ENCODE results near the gene COQ2. TPM values are rescaled to one million over a fixed set of nuclear protein-coding genes. Genes with fewer than 3 reads are reported as not detected.

The COQ2 gene
- total and polyA plus RNA-seq, 2 experiments from 2014 or later, result 21.1 to 25.3 TPM

DNA sequence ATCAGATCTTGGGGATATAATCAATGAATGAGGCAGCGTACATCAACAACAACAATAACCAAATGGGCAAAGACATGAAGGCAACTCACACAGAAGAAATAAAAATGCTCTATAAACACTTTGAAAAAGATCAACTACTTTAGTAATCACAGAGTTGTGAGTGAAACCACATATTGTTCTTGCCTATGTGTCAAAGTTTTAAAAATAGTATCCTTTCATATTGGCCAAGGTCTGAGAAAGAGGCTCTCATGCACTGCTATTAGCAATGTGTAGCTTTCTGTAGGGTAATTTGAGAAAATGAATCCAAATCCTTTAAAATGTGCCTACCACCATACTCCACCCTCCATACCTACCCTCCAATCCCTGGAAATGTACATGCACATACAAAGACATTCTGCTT lies 25.0 kb downstream of the COQ2 start (continued):
- TF ChIP-seq, protein P1, sequence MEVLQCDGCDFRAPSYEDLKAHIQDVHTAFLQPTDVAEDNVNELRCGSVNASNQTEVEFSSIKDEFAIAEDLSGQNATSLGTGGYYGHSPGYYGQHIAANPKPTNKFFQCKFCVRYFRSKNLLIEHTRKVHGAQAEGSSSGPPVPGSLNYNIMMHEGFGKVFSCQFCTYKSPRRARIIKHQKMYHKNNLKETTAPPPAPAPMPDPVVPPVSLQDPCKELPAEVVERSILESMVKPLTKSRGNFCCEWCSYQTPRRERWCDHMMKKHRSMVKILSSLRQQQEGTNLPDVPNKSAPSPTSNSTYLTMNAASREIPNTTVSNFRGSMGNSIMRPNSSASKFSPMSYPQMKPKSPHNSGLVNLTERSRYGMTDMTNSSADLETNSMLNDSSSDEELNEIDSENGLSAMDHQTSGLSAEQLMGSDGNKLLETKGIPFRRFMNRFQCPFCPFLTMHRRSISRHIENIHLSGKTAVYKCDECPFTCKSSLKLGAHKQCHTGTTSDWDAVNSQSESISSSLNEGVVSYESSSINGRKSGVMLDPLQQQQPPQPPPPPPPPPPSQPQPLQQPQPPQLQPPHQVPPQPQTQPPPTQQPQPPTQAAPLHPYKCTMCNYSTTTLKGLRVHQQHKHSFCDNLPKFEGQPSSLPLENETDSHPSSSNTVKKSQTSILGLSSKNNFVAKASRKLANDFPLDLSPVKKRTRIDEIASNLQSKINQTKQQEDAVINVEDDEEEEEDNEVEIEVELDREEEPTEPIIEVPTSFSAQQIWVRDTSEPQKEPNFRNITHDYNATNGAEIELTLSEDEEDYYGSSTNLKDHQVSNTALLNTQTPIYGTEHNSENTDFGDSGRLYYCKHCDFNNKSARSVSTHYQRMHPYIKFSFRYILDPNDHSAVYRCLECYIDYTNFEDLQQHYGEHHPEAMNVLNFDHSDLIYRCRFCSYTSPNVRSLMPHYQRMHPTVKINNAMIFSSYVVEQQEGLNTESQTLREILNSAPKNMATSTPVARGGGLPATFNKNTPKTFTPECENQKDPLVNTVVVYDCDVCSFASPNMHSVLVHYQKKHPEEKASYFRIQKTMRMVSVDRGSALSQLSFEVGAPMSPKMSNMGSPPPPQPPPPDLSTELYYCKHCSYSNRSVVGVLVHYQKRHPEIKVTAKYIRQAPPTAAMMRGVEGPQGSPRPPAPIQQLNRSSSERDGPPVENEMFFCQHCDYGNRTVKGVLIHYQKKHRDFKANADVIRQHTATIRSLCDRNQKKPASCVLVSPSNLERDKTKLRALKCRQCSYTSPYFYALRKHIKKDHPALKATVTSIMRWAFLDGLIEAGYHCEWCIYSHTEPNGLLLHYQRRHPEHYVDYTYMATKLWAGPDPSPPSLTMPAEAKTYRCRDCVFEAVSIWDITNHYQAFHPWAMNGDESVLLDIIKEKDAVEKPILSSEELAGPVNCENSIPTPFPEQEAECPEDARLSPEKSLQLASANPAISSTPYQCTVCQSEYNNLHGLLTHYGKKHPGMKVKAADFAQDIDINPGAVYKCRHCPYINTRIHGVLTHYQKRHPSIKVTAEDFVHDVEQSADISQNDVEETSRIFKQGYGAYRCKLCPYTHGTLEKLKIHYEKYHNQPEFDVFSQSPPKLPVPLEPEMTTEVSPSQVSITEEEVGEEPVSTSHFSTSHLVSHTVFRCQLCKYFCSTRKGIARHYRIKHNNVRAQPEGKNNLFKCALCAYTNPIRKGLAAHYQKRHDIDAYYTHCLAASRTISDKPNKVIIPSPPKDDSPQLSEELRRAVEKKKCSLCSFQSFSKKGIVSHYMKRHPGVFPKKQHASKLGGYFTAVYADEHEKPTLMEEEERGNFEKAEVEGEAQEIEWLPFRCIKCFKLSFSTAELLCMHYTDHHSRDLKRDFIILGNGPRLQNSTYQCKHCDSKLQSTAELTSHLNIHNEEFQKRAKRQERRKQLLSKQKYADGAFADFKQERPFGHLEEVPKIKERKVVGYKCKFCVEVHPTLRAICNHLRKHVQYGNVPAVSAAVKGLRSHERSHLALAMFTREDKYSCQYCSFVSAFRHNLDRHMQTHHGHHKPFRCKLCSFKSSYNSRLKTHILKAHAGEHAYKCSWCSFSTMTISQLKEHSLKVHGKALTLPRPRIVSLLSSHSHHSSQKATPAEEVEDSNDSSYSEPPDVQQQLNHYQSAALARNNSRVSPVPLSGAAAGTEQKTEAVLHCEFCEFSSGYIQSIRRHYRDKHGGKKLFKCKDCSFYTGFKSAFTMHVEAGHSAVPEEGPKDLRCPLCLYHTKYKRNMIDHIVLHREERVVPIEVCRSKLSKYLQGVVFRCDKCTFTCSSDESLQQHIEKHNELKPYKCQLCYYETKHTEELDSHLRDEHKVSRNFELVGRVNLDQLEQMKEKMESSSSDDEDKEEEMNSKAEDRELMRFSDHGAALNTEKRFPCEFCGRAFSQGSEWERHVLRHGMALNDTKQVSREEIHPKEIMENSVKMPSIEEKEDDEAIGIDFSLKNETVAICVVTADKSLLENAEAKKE (CRISPR knock-in tag; IDR thresholded peaks at IDR 0.05), result no peak
- TF ChIP-seq ZNF331 (CRISPR knock-in tag; IDR thresholded peaks at IDR 0.05; ENCODE audit: low read depth) (no peak), NANOG (IDR thresholded peaks at IDR 0.05; ENCODE audit: borderline replicate concordance) (no peak), EZH2phosphoT487 (IDR thresholded peaks at IDR 0.05; ENCODE audit: unreplicated experiment) (no peak), STAT1 (IDR thresholded peaks at IDR 0.05; ENCODE audit: unreplicated experiment) (no peak)
- TF ChIP-seq, protein P2, sequence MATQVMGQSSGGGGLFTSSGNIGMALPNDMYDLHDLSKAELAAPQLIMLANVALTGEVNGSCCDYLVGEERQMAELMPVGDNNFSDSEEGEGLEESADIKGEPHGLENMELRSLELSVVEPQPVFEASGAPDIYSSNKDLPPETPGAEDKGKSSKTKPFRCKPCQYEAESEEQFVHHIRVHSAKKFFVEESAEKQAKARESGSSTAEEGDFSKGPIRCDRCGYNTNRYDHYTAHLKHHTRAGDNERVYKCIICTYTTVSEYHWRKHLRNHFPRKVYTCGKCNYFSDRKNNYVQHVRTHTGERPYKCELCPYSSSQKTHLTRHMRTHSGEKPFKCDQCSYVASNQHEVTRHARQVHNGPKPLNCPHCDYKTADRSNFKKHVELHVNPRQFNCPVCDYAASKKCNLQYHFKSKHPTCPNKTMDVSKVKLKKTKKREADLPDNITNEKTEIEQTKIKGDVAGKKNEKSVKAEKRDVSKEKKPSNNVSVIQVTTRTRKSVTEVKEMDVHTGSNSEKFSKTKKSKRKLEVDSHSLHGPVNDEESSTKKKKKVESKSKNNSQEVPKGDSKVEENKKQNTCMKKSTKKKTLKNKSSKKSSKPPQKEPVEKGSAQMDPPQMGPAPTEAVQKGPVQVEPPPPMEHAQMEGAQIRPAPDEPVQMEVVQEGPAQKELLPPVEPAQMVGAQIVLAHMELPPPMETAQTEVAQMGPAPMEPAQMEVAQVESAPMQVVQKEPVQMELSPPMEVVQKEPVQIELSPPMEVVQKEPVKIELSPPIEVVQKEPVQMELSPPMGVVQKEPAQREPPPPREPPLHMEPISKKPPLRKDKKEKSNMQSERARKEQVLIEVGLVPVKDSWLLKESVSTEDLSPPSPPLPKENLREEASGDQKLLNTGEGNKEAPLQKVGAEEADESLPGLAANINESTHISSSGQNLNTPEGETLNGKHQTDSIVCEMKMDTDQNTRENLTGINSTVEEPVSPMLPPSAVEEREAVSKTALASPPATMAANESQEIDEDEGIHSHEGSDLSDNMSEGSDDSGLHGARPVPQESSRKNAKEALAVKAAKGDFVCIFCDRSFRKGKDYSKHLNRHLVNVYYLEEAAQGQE (IDR thresholded peaks at IDR 0.05; ENCODE audit: unreplicated experiment), result no peak
- TF ChIP-seq, protein P3, sequence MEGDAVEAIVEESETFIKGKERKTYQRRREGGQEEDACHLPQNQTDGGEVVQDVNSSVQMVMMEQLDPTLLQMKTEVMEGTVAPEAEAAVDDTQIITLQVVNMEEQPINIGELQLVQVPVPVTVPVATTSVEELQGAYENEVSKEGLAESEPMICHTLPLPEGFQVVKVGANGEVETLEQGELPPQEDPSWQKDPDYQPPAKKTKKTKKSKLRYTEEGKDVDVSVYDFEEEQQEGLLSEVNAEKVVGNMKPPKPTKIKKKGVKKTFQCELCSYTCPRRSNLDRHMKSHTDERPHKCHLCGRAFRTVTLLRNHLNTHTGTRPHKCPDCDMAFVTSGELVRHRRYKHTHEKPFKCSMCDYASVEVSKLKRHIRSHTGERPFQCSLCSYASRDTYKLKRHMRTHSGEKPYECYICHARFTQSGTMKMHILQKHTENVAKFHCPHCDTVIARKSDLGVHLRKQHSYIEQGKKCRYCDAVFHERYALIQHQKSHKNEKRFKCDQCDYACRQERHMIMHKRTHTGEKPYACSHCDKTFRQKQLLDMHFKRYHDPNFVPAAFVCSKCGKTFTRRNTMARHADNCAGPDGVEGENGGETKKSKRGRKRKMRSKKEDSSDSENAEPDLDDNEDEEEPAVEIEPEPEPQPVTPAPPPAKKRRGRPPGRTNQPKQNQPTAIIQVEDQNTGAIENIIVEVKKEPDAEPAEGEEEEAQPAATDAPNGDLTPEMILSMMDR (conservative IDR thresholded peaks at IDR 0.05; ENCODE audit: low read depth in 2 of 2), result no peak
